DND-41 (cell line): ENCODE measurements around the gene SYNGR1.

Experiments
- EZH2 ChIP-seq: IDR thresholded peaks from 3 replicates; pipeline ENCODE4 v1.6.1; 2012; ENCODE audit warnings: borderline replicate concordance, low read depth, mild to moderate bottlenecking, moderate library complexity, low read length, inconsistent platforms; ENCODE audit not compliant: severe bottlenecking
- TF ChIP-seq, protein P1 (sequence below): IDR thresholded peaks from 2 replicates; pipeline ENCODE4 v1.5.1; 2012; ENCODE audit warnings: borderline replicate concordance, low read length, moderate library complexity, mild to moderate bottlenecking; ENCODE audit not compliant: poor library complexity, severe bottlenecking; ENCODE audit errors: extremely low read depth

DNA sequence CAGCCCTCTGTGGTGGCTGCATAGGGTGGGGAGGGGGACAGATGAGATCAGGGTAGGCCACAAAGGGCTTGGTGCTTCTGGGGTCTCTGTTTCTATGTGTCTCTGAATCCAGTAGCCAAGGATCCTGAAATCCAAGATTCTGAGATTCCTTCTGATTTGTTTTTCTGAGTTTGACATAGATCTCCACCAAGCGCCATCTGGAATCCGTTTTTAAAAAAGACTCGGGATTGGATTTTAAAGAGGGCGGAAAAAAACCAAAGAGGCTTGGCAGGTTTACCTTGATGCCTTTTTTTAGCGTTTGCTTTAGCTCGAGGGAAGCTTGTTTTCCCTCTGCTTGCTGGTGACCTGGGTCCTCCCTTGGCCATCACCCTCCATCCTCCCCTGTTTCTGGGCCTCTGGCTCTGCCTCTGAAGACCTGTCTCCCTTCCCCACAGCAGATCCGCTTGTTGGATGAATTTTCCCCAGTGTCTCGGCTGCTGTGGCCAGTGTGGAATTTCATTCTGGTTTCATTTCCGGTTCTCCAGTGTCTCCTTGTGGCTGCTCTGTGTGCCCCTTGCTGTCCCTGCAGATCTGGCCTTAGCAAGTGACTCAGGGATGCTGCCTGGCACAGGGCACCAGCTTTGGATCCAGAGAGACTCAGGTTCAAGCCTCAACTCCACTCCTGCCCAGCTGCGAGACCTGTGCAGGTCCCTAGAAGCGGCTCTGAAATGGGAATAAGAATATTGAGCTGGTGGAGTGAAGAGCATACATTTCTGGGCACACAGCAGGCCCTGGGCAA, 15.1 kb downstream of the SYNGR1 start:
- TF ChIP-seq, protein P1, sequence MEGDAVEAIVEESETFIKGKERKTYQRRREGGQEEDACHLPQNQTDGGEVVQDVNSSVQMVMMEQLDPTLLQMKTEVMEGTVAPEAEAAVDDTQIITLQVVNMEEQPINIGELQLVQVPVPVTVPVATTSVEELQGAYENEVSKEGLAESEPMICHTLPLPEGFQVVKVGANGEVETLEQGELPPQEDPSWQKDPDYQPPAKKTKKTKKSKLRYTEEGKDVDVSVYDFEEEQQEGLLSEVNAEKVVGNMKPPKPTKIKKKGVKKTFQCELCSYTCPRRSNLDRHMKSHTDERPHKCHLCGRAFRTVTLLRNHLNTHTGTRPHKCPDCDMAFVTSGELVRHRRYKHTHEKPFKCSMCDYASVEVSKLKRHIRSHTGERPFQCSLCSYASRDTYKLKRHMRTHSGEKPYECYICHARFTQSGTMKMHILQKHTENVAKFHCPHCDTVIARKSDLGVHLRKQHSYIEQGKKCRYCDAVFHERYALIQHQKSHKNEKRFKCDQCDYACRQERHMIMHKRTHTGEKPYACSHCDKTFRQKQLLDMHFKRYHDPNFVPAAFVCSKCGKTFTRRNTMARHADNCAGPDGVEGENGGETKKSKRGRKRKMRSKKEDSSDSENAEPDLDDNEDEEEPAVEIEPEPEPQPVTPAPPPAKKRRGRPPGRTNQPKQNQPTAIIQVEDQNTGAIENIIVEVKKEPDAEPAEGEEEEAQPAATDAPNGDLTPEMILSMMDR = no peak
- no peak for TF ChIP-seq EZH2
